ENCODE results near the gene INHA. TPM values are rescaled to one million over a fixed set of nuclear protein-coding genes. Genes with fewer than 3 reads are reported as not detected.

INHA gene
- total RNA-seq, 3 donors from 2014 or later (not counting 1 experiment from before 2014, with no cell fraction given): not detected

DNA sequence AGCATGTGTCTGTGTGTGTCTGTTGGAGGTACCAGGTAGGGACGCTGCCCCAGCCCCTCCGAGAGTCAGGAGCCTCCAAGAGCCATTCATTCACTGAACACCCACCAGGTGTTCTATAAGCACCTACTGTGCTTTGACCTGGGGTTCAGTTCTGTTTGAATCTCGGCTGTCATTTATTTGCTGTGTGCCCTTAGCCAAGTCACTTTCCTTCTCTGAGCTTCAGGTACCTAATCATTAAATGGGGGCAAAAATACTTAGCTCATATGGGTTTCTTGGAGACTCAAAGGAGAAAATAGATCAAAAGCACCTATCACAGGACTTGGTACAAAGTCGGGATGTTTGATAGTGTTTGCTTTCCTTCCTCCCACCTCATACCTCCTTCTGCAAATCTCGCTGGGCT, 44.6 kb upstream of the INHA start:
- Histone ChIP-seq H3K27me3 (ENCODE audit: control insufficient read depth, insufficient read depth, low read length) (peaks cover 29% of the 10 kb centered on the region), H3K4me3 (ENCODE audit: low read length) (no peak overlapping the region), H3K9me3 (ENCODE audit: control insufficient read depth, insufficient read depth, low read length) (no peaks in the 10 kb centered on the region), H3K4me1 (ENCODE audit: control insufficient read depth, insufficient read depth, low read length) (peaks cover 2% of the 10 kb centered on the region), H3K27ac (ENCODE audit: low read length) (no peak overlapping the region), H3K36me3 (ENCODE audit: control insufficient read depth, insufficient read depth, low read length) (no peaks in the 10 kb centered on the region)
- 61% methylated on average over 4 of the region's 5 CpGs for WGBS (ENCODE audit: insufficient coverage)
- intact Hi-C loops (cut with micrococcal nuclease): no loop called here
- Mint-ChIP-seq H3K36me3 (no peaks in the 10 kb centered on the region), H3K4me1 (peaks cover 0 to 12% of the 10 kb centered on the region in 2 donors), H3K9me3 (no peaks in the 10 kb centered on the region), H3K27ac (no peak overlapping the region), H3K4me3 (no peak overlapping the region), H3K27me3 (ENCODE audit: low read depth in 2 of 2) (peaks cover 63 to 70% of the 10 kb centered on the region in 2 donors)
- ATAC-seq (no peak), DNase-seq (no peak)
- TF ChIP-seq, protein P1, sequence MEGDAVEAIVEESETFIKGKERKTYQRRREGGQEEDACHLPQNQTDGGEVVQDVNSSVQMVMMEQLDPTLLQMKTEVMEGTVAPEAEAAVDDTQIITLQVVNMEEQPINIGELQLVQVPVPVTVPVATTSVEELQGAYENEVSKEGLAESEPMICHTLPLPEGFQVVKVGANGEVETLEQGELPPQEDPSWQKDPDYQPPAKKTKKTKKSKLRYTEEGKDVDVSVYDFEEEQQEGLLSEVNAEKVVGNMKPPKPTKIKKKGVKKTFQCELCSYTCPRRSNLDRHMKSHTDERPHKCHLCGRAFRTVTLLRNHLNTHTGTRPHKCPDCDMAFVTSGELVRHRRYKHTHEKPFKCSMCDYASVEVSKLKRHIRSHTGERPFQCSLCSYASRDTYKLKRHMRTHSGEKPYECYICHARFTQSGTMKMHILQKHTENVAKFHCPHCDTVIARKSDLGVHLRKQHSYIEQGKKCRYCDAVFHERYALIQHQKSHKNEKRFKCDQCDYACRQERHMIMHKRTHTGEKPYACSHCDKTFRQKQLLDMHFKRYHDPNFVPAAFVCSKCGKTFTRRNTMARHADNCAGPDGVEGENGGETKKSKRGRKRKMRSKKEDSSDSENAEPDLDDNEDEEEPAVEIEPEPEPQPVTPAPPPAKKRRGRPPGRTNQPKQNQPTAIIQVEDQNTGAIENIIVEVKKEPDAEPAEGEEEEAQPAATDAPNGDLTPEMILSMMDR (IDR thresholded peaks at IDR 0.05): no peak

DNA sequence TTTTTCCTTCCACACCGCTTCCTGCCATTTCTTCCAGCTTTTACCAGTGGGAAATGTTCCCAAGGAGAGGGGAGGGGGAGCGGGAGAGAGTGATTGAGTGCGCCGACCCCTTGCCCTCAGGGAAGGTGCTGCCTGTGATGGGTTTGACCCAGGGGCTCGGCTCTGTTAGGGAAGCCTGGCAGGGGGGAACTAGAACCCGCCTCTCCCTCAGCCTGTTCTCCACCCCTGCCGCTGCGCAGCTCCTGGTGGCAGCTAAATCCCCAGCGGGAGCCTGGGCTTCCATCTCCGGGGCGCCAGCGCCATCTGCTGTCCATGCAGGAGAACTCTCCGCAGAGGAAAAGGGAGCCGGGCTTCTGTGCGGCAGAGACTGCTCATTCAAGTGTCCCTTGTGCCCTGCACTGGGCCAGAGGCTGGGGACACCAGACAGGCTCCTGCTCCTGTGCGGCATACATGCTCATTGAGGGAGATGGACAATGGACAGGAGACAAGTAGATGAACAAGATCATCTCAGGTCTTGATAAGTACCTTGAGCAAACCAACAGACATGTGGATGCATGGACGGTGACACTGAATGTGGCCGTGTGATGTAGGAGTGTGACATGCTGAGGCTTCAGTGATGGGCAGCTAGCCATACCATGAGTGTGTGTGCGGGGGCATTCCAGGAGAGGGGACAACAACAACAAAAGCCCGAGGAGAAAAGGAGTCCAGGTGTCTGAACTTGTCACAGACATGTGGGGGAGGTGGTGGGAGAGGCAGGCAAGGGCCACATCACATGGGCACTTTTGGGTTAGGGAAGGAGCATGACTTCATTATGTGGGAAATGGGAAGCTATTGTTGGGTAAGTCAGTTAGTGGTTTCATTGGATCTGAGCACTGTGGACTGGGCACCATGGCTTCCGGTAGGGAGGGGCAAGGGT, 41.8 kb upstream of the INHA start:
- H3K4me3 ChIP-seq (ENCODE audit: low read length): no peak overlapping the region
- 15% methylated on average over 20 of the region's 21 CpGs for WGBS (ENCODE audit: insufficient coverage)

DNA sequence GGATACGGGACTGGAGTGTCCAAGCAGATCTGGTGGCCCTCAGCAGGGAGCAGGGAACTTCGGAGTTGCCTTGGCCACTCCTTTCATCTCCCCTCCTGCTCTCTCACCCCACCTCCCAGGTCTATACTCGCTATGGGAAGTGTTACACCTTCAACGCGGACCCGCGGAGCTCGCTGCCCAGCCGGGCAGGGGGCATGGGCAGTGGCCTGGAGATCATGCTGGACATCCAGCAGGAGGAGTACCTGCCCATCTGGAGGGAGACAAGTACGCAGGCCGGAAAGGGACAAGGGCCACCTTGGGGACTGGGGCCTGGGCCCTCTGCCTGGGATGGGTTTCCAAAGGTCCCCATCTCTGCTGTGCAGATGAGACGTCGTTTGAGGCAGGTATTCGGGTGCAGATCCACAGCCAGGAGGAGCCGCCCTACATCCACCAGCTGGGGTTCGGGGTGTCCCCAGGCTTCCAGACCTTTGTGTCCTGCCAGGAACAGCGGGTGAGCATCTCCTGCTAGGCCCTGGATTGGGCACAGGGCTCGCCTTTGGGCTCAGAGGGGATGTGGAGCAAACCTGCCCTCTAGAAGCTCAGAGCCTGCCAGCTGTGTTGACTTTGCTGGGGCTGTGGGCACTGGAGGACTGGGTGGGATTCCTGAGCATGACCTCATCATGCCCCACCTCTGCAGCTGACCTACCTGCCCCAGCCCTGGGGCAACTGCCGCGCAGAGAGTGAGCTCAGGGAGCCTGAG, 40.3 kb upstream of the INHA start:
- intact Hi-C loops (cut with micrococcal nuclease): loop anchor here (5.0 kb wide), 2 partner anchors 35 to 55 kb away; partner anchors contain the start of gene GMPPA
- no peaks in the 10 kb centered on the region for H3K9me3 ChIP-seq (ENCODE audit: control insufficient read depth, insufficient read depth, low read length)
- Mint-ChIP-seq H3K36me3 (no peaks in the 10 kb centered on the region), H3K27me3 (ENCODE audit: low read depth in 2 of 2) (peaks cover 32 to 40% of the 10 kb centered on the region in 2 donors), H3K9me3 (no peaks in the 10 kb centered on the region), H3K4me1 (peaks cover 0 to 12% of the 10 kb centered on the region in 2 donors), H3K4me3 (no peak overlapping the region), H3K27ac (no peak overlapping the region)
- no peak overlapping the region for H3K4me3 ChIP-seq (ENCODE audit: low read length)
- no peaks in the 10 kb centered on the region for H3K4me1 ChIP-seq (ENCODE audit: control insufficient read depth, insufficient read depth, low read length)
- DNase-seq: no peak
- TF ChIP-seq, protein P1 (IDR thresholded peaks at IDR 0.05): no peak
- ATAC-seq: no peak
- H3K36me3 ChIP-seq (ENCODE audit: control insufficient read depth, insufficient read depth, low read length): no peaks in the 10 kb centered on the region
- peaks cover 12% of the 10 kb centered on the region for H3K27me3 ChIP-seq (ENCODE audit: control insufficient read depth, insufficient read depth, low read length)
- WGBS (ENCODE audit: insufficient coverage): 78% methylated on average over 20 of the region's 20 CpGs
- H3K27ac ChIP-seq (ENCODE audit: low read length): no peak overlapping the region

More for the DNA sequence above, 41.8 kb upstream of the INHA start:
- TF ChIP-seq, protein P1 (IDR thresholded peaks at IDR 0.05): peak; percentile 91
- Mint-ChIP-seq H3K9me3 (no peaks in the 10 kb centered on the region), H3K27ac (no peak overlapping the region), H3K4me1 (peaks cover 0 to 12% of the 10 kb centered on the region in 2 donors), H3K36me3 (no peaks in the 10 kb centered on the region), H3K27me3 (ENCODE audit: low read depth in 2 of 2) (peaks cover 45 to 50% of the 10 kb centered on the region in 2 donors), H3K4me3 (no peak overlapping the region)
- no peaks in the 10 kb centered on the region for H3K36me3 ChIP-seq (ENCODE audit: control insufficient read depth, insufficient read depth, low read length)
- no peaks in the 10 kb centered on the region for H3K4me1 ChIP-seq (ENCODE audit: control insufficient read depth, insufficient read depth, low read length)
- DNase-seq (peak; percentile 77 to 91), ATAC-seq (peak; percentile 81 to 98 (median 96))
- peaks cover 19% of the 10 kb centered on the region for H3K27me3 ChIP-seq (ENCODE audit: control insufficient read depth, insufficient read depth, low read length)
- no peak overlapping the region for H3K27ac ChIP-seq (ENCODE audit: low read length)
- intact Hi-C loops (cut with micrococcal nuclease): loop anchor here (1.0 to 5.0 kb wide), 4 partner anchors 33 to 127 kb away; partner anchors contain the start of gene GMPPA
- H3K9me3 ChIP-seq (ENCODE audit: control insufficient read depth, insufficient read depth, low read length): no peaks in the 10 kb centered on the region

Data from natural killer cell (primary cell).